Heart left ventricle (tissue), 16 donors: ENCODE results near the gene CNTN4. TPM values are rescaled to one million over a fixed set of nuclear protein-coding genes. Genes with fewer than 3 reads are reported as not detected.

Experiments
- ATAC-seq, 4 donors: fragments of 200-7000 bp; cut with Tn5 transposase; one replicate each; pipeline ENCODE4 v1.9.1; 2020 to 2022; ENCODE audit warnings: moderate library complexity in 4 of 4, mild to moderate bottlenecking in 3 of 4, moderate number of reproducible peaks in 1 of 4
- DNase-seq, 5 donors: peaks; one replicate each; pipeline ENCODE4 v3.0.0-alpha.2; 2020
- H3K27ac ChIP-seq, 12 donors: fragments of 200-600 bp; sonication (generic) in 4 of 12; one replicate each; pipeline versions ENCODE4 v1.5.0 to v1.8.0; 2016 to 2022; ENCODE audit warnings: mild to moderate bottlenecking in 2 of 12
- H3K27me3 ChIP-seq, 9 donors: fragments of 200-600 bp; sonication (generic) in 2 of 9; one replicate each; pipeline versions ENCODE4 v1.5.1 to v1.8.0; 2016 to 2022; ENCODE audit warnings: mild to moderate bottlenecking in 3 of 9
- H3K36me3 ChIP-seq, 9 donors: fragments of 200-600 bp; sonication (generic) in 2 of 9; one replicate each; pipeline versions ENCODE4 v1.5.0 to v1.8.0; 2018 to 2022; ENCODE audit warnings: mild to moderate bottlenecking in 2 of 9
- H3K4me1 ChIP-seq, 12 donors: fragments of 200-600 bp; sonication (generic) in 4 of 12; one replicate each; pipeline versions ENCODE4 v1.5.0 to v1.8.0; 2016 to 2022; ENCODE audit warnings: mild to moderate bottlenecking in 3 of 12
- H3K4me3 ChIP-seq, 12 donors: fragments of 200-600 bp; sonication (generic) in 4 of 12; one replicate each; pipeline versions ENCODE4 v1.5.0 to v1.8.0; 2017 to 2022; ENCODE audit warnings: mild to moderate bottlenecking in 9 of 12, moderate library complexity in 4 of 12
- H3K9me3 ChIP-seq, 12 donors: fragments of 200-600 bp; sonication (generic) in 4 of 12; one replicate each; pipeline versions ENCODE4 v1.5.0 to v1.8.0; 2016 to 2022; ENCODE audit warnings: mild to moderate bottlenecking in 1 of 12
- CTCF ChIP-seq, 12 donors: fragments of 200-600 bp; sonication (generic) in 4 of 12; IDR thresholded peaks; one replicate each; pipeline versions ENCODE4 v1.5.0 to v1.8.0; 2018 to 2022; ENCODE audit warnings: antibody characterized with exemption in 12 of 12, mild to moderate bottlenecking in 5 of 12
- POLR2A ChIP-seq, 2 donors: fragments of 450-650 bp; IDR thresholded peaks; one replicate each; pipeline ENCODE4 v1.6.1; 2017; ENCODE audit warnings: antibody characterized with exemption in 2 of 2, mild to moderate bottlenecking in 2 of 2, moderate library complexity in 2 of 2
- WGBS, 4 donors: extraction: QIAGEN DNeasy Blood & Tissue Kit in 2 of 4; methylation state at CpG; one replicate each; pipeline versions ENCODE4 v1.1.5 to v1.1.7; 2013 to 2018; 5-methylcytosine and 5-hydroxymethylcytosine counted together
- intact Hi-C, 10 donors: fragments of 100-400 bp; cut with DNase I; formaldehyde crosslinking; loops; one replicate each; pipeline versions ENCODE4 v1.11.1 to v1.14.2; 2022
- polyA plus RNA-seq, 2 donors: library from polyadenylated mRNA; stranded (reverse); fragments of 200-250 nt; gene quantifications; one replicate each; pipeline ENCODE4 v1.2.3, GENCODE V29; 2013
- total RNA-seq, 9 donors: library from RNA; depleted of rRNA in 2 of 9; stranded (reverse); fragments of >200 nt in 2 of 9; fragmentation: NEBNext Ultra II Directional in 3 of 9; extraction: Animal tissue kit (Norgen Biotek cat#: 25700) in 3 of 9; gene quantifications; one replicate each; pipeline versions ENCODE4 v1.1.0 to v1.2.4, GENCODE V29; 2016 to 2023
- donor health status: ischemic (EF 13 %, LVEDD 7.1; RV severe dilation, severe dysfunction).
- donor health status: healthy with polysubstance abuse.
- donor health status: DM: no; HTN: yes; CAD: no.
- donor health status: DM: no; HTN: no; CAD: no.
- donor health status: ischemic (EF 25% LVEDD 6.9; RV normal size, moderate dysfunction).
- donor health status: ischemic (EF 25% LVEDD 5.7; RV mildly dilated, moderate dysfunction).
- donor health status: healthy.
- donor health status: DM: yes; HTN: yes; CAD: no.
- donor health status: ischemic (EF 35%, LVEDD 5.7; RV mildly dilated, moderate dysfunction).
- donor health status: nonischemic (EF 11% LVEDD 7.7; RV severe dilation, severe dysfunction).
- donor health status: DM: yes; HTN: yes; CAD: no.
- donor health status: PGD.
- donor health status: ischemic (EF 29% LVEDD 5.4; RV normal size, mild dysfunction).
- donor health status: nonischemic (EF 23%, LVEDD 6.1; RV moderate dilation, normal function).

The CNTN4 gene
- total and polyA plus RNA-seq, 11 donors, result 0.30 to 6.7 (median 1.2) TPM

- no peaks in the 10 kb centered on the region for H3K9me3 ChIP-seq
- no peak overlapping the region for H3K27ac ChIP-seq
- no peak overlapping the region for H3K4me3 ChIP-seq
- no peak for DNase-seq
- 30 to 62% (median 40%) methylated on average over 4 of the region's 4 CpGs for WGBS, 4 donors
- no peaks in the 10 kb centered on the region for H3K4me1 ChIP-seq
- TF ChIP-seq POLR2A (IDR thresholded peaks at IDR 0.05) (no peak), CTCF (IDR thresholded peaks at IDR 0.05) (no peak)
- intact Hi-C loops, result no loop called here
- peaks cover 0 to 9% (median 0%) of the 10 kb centered on the region in 9 donors for H3K27me3 ChIP-seq
- no peaks in the 10 kb centered on the region for H3K36me3 ChIP-seq
- ATAC-seq, result no peak
Observed at GRCh38 chr3:2513986-2514385, 415.3 kb downstream of the CNTN4 start.

- WGBS, 4 donors, result 75 to 94% (median 87%) methylated on average over 1 of the region's 1 CpG
- intact Hi-C loops, result no loop called here
- TF ChIP-seq CTCF (IDR thresholded peaks at IDR 0.05) (no peak), POLR2A (IDR thresholded peaks at IDR 0.05) (no peak)
- Histone ChIP-seq H3K9me3 (no peaks in the 10 kb centered on the region), H3K27me3 (no peaks in the 10 kb centered on the region), H3K4me3 (no peak overlapping the region), H3K27ac (no peak overlapping the region), H3K4me1 (no peaks in the 10 kb centered on the region), H3K36me3 (no peaks in the 10 kb centered on the region)
- DNase-seq (no peak), ATAC-seq (no peak)
Observed at GRCh38 chr3:2516762-2517441, 418.2 kb downstream of the CNTN4 start.

- no peak overlapping the region for H3K27ac ChIP-seq
- no peak for TF ChIP-seq POLR2A (IDR thresholded peaks at IDR 0.05)
- no peak for TF ChIP-seq CTCF (IDR thresholded peaks at IDR 0.05)
- DNase-seq (no peak), ATAC-seq (no peak)
- H3K9me3 ChIP-seq, result no peaks in the 10 kb centered on the region
- H3K27me3 ChIP-seq, result no peaks in the 10 kb centered on the region
- H3K4me3 ChIP-seq, result no peak overlapping the region
- H3K36me3 ChIP-seq, result no peaks in the 10 kb centered on the region
- no peaks in the 10 kb centered on the region for H3K4me1 ChIP-seq
- 80 to 86% (median 85%) methylated on average over 5 of the region's 5 CpGs for WGBS, 4 donors
- intact Hi-C loops, result no loop called here
Observed at GRCh38 chr3:2517500-2518172, 419.0 kb downstream of the CNTN4 start.

- intact Hi-C loops, result no loop called here
- no peaks in the 10 kb centered on the region for H3K27me3 ChIP-seq
- H3K36me3 ChIP-seq, result no peaks in the 10 kb centered on the region
- 56 to 68% (median 66%) methylated on average over 2 of the region's 2 CpGs for WGBS, 4 donors
- no peaks in the 10 kb centered on the region for H3K9me3 ChIP-seq
- no peak for ATAC-seq
- TF ChIP-seq CTCF (IDR thresholded peaks at IDR 0.05) (no peak), POLR2A (IDR thresholded peaks at IDR 0.05) (no peak)
- no peak overlapping the region for H3K27ac ChIP-seq
- DNase-seq, result no peak
- H3K4me1 ChIP-seq, result no peaks in the 10 kb centered on the region
- H3K4me3 ChIP-seq, result no peak overlapping the region
Observed at GRCh38 chr3:2523281-2523836, 424.7 kb downstream of the CNTN4 start.
